K562 (cell line): ENCODE data around the gene BAMBI. TPM values are rescaled to one million over a fixed set of nuclear protein-coding genes. Genes with fewer than 3 reads are reported as not detected.

Experiments used
- ATAC-seq: fragments of 200-7000 bp; cut with Tn5 transposase; 3 replicates; pipeline ENCODE4 v1.9.1; 2020; ENCODE audit warnings: moderate library complexity
- BruUV-seq: library from RNA; stranded (reverse); fragments of 400-500 nt; replicated peaks from 2 replicates; lab custom pipeline; 2021; lab: Mats Ljungman, UMichigan
- CTCF ChIA-PET: fragments of 300-600 bp; formaldehyde crosslinking; extraction: SDS; loops from one replicate; lab custom pipeline; 2021; ENCODE audit warnings: low intra/inter-chr PET ratio; lab: Yijun Ruan, JAX
- POLR2A ChIA-PET: fragments of 300-600, 350-650 bp; sonication (Branson Sonifier 250); formaldehyde crosslinking; extraction: SDS; loops from one replicate; lab custom pipeline; 2021; ENCODE audit warnings: antibody characterized with exemption, inconsistent platforms; lab: Yijun Ruan, JAX
- DNase-seq, 4 experiments: peaks; one replicate each; pipeline versions ENCODE4 v3.0.0 to v3.0.0-alpha.2; 2011 to 2018; ENCODE audit warnings: low spot score in 3 of 4, mixed read lengths in 3 of 4; ENCODE audit errors: extremely low read depth in 1 of 4
- FAIRE-seq: peaks from 2 replicates; lab custom pipeline; 2011; peaks lifted over from hg19 to GRCh38; lab: Jason Lieb, UNC
- H2AFZ ChIP-seq: 2 replicates; pipeline ENCODE4 v1.6.0; 2011; ENCODE audit warnings: low read depth, low read length, control low read depth, inconsistent platforms
- H3K27ac ChIP-seq: fragments of 200-600 bp; 3 replicates; pipeline ENCODE4 v1.8.0; 2011; ENCODE audit warnings: low read depth, mild to moderate bottlenecking, control low read depth, inconsistent platforms, low read length, moderate library complexity, mixed read lengths; ENCODE audit errors: extremely low read depth
- H3K27me3 ChIP-seq, 2 experiments: fragments of 300-600 bp in 1 of 2; 2 replicates in 1 of 2; 3 replicates in 1 of 2; pipeline versions ENCODE4 v1.6.0 to v1.8.0; 2011; ENCODE audit warnings: inconsistent platforms in 2 of 2, low read length in 2 of 2, mild to moderate bottlenecking in 1 of 2, mixed read lengths in 1 of 2, moderate library complexity in 1 of 2; ENCODE audit not compliant: control insufficient read depth in 2 of 2, insufficient read depth in 2 of 2
- H3K36me3 ChIP-seq: fragments of 300-600 bp; 3 replicates; pipeline ENCODE4 v1.8.0; 2011; ENCODE audit warnings: mild to moderate bottlenecking, low read length, inconsistent platforms; ENCODE audit not compliant: control insufficient read depth, insufficient read depth
- H3K4me1 ChIP-seq, 2 experiments: fragments of 200-600 bp in 1 of 2; replicated peaks in 1 of 2; 2 replicates in 1 of 2; 3 replicates in 1 of 2; pipeline versions ENCODE4 v1.5.1 to v1.8.0; 2011; ENCODE audit warnings: inconsistent platforms in 2 of 2, low read length in 2 of 2, mild to moderate bottlenecking in 1 of 2, mixed read lengths in 1 of 2, moderate library complexity in 1 of 2; ENCODE audit not compliant: control insufficient read depth in 2 of 2, insufficient read depth in 2 of 2
- H3K4me2 ChIP-seq: 2 replicates; pipeline ENCODE4 v1.6.1; 2011; ENCODE audit warnings: low read length, control low read depth, inconsistent platforms, mixed read lengths; ENCODE audit not compliant: insufficient read depth
- H3K4me3 ChIP-seq: fragments of 200-600 bp; sonication (generic), shearing (Covaris generic); 2 replicates; pipeline ENCODE4 v1.5.1; 2016; ENCODE audit warnings: control low read depth, inconsistent platforms
- H3K79me2 ChIP-seq: fragments of 200-600 bp; 3 replicates; pipeline ENCODE4 v1.8.0; 2011; ENCODE audit warnings: low read length, inconsistent platforms; ENCODE audit not compliant: control insufficient read depth, insufficient read depth
- H3K9ac ChIP-seq, 2 experiments: 2 replicates each; pipeline versions ENCODE4 v1.6.0 to v1.6.1; 2011; ENCODE audit warnings: low read depth in 2 of 2, low read length in 2 of 2, control low read depth in 1 of 2, inconsistent platforms in 1 of 2, mild to moderate bottlenecking in 1 of 2, mixed read lengths in 1 of 2; ENCODE audit not compliant: insufficient read depth in 1 of 2
- H3K9me1 ChIP-seq: one replicate; pipeline ENCODE4 v1.6.0; 2011; ENCODE audit warnings: inconsistent platforms, mild to moderate bottlenecking, low read length, moderate library complexity; ENCODE audit not compliant: control insufficient read depth, insufficient read depth
- H3K9me3 ChIP-seq: replicated peaks from 2 replicates; pipeline ENCODE4 v1.5.1; 2011; ENCODE audit warnings: low read depth, low read length, inconsistent platforms; ENCODE audit not compliant: control insufficient read depth, insufficient read depth
- H4K20me1 ChIP-seq: replicated peaks from 2 replicates; pipeline ENCODE4 v1.6.1; 2011; ENCODE audit warnings: low read length, inconsistent platforms, mixed read lengths; ENCODE audit not compliant: control insufficient read depth, insufficient read depth
- CXXC5 ChIP-seq: fragments of 250-450 bp; sonication (Bioruptor Pico); IDR thresholded peaks from 2 replicates; pipeline ENCODE4 v1.8.0; 2022; ENCODE audit warnings: inconsistent platforms, mild to moderate bottlenecking, moderate library complexity
- DIDO1 ChIP-seq: fragments of 450-650 bp; IDR thresholded peaks from 2 replicates; pipeline ENCODE4 v1.6.1; 2016; ENCODE audit warnings: low read depth, missing biosample characterization, missing genetic modification characterization
- NRF1 ChIP-seq, 2 experiments: fragments of 450-650 bp; IDR thresholded peaks in 1 of 2; conservative IDR thresholded peaks in 1 of 2; 2 replicates each; pipeline ENCODE4 v1.6.1; 2014; ENCODE audit warnings: mild to moderate bottlenecking in 2 of 2
- SAFB ChIP-seq: fragments of 200-400 bp; formaldehyde crosslinking; IDR thresholded peaks from 2 replicates; pipeline ENCODE4 v1.6.1; 2017; ENCODE audit warnings: low read depth, low read length, borderline replicate concordance
- TCF7 ChIP-seq: sonication (generic); IDR thresholded peaks from 2 replicates; pipeline ENCODE4 v1.6.1; 2016; ENCODE audit warnings: antibody characterized with exemption, borderline replicate concordance
- VEZF1 ChIP-seq: fragments of 200-800 bp; sonication (Bioruptor generic); IDR thresholded peaks from 2 replicates; pipeline ENCODE4 v1.6.1; 2017; ENCODE audit warnings: missing genetic modification characterization, missing compliant biosample characterization
- ZBTB7A ChIP-seq: IDR thresholded peaks from 2 replicates; pipeline ENCODE4 v1.6.1; 2011; ENCODE audit warnings: low read depth, mild to moderate bottlenecking, low read length, moderate library complexity, borderline replicate concordance; ENCODE audit not compliant: control insufficient read depth
- ZNF184 ChIP-seq: sonication (generic); formaldehyde crosslinking; IDR thresholded peaks from 2 replicates; pipeline ENCODE4 v1.5.0; 2020; ENCODE audit warnings: missing genetic modification reagents
- ZNF695 ChIP-seq: fragments of 450-650 bp; formaldehyde crosslinking; IDR thresholded peaks from 2 replicates; pipeline ENCODE4 v1.4.0; 2020; ENCODE audit warnings: mild to moderate bottlenecking, moderate library complexity
- WGBS: fragments of 100-300 bp; shearing (Covaris generic); methylation state at CpG from one replicate; pipeline ENCODE4 v1.1.6; 2016; ENCODE audit warnings: low coverage, mixed read lengths; ENCODE audit not compliant: insufficient coverage; ENCODE audit errors: missing lambda C conversion rate; 5-methylcytosine and 5-hydroxymethylcytosine counted together
- in situ Hi-C: fragments of 300-500 bp; cut with MboI; formaldehyde crosslinking; loops from 4 replicates; pipeline ENCODE4 v1.15.0; 2018; ENCODE audit warnings: inconsistent platforms, mixed read lengths
- intact Hi-C: fragments of 100-400 bp; cut with micrococcal nuclease; formaldehyde crosslinking; loops from 2 replicates; pipeline ENCODE4 v1.14.2; 2022
- polyA plus RNA-seq, 8 experiments: library from polyadenylated mRNA; depleted of rRNA in 4 of 8; stranded (reverse) in 5 of 8; unstranded in 3 of 8; fragments of >200 nt; fragmentation: Nextera tagmentation in 2 of 8; fragmentation: Illumina TruSeq in 1 of 8; extraction: Ambion mirVana in 2 of 8; extraction: Trizol in 1 of 8; gene quantifications; 2 replicates each; pipeline versions ENCODE4 v1.2.1 to v1.2.3, GENCODE V29; 2011 to 2014; ENCODE audit warnings: inconsistent platforms in 1 of 8, missing spikeins in 1 of 8
- total RNA-seq, 7 experiments: library from RNA; depleted of rRNA in 6 of 7; stranded (reverse); fragments of >200 nt in 6 of 7; fragmentation: Illumina TruSeq in 2 of 7; extraction: Trizol in 2 of 7; gene quantifications; 2 replicates each; pipeline versions ENCODE4 v1.2.1 to v1.2.3, GENCODE V29; 2011 to 2021; ENCODE audit warnings: low replicate concordance in 1 of 7
- TF ChIP-seq, protein P1 (sequence below): fragments of 450-650 bp; IDR thresholded peaks from 2 replicates; pipeline ENCODE4 v1.7.1; 2018; ENCODE audit warnings: mild to moderate bottlenecking, low read depth; ENCODE audit not compliant: partially characterized antibody
- TF ChIP-seq, protein P2 (sequence below), 2 experiments: IDR thresholded peaks; 2 replicates each; pipeline ENCODE4 v1.6.1; 2011; ENCODE audit warnings: borderline replicate concordance in 1 of 2, control low read depth in 1 of 2, low read depth in 1 of 2, low read length in 1 of 2, mild to moderate bottlenecking in 1 of 2, mixed read lengths in 1 of 2, moderate library complexity in 1 of 2; ENCODE audit not compliant: insufficient read depth in 1 of 2, insufficient read length in 1 of 2, poor library complexity in 1 of 2, severe bottlenecking in 1 of 2; ENCODE audit errors: extremely low read depth in 1 of 2

The BAMBI gene
- total and polyA plus RNA-seq, 9 of the 15 experiments (the other 6 are each of a cell fraction or from before 2014, with no cell fraction given) = 2.0 to 21.8 (median 13.5) TPM

DNA sequence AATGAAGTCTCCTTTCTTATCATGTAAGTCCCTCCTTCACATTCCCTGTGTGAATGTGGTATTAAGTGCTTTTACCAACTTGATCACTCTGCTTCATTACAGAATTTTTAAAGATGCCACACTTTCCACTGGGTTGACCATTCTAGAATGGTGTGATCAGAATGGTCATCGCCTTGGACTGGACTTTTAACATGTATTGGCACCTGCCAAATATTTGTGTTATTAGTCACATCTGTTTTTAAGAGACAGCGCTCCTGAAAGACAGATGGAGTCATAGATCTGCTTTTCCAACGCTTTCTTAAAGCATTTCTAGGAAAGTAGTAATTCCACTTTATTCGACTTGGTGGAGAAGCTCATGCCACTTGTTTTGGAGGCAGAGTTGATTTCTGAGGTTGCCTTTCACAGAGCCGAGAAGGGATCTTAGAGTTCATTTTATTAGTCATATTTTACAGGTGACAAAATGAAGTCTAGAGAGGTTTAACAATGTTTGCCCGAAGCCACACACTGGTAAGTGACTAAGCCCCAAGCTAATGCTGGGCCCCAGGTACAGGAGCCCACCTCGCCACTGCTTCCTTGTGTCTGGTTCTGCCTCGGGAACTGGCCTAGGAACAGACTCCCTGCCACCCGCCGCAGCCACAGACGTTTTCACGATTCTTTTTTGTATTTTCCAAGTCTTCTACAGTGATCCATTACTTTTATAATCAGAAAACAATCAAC is 10.4 kb upstream of the BAMBI start (continued):
- TF ChIP-seq, protein P1, sequence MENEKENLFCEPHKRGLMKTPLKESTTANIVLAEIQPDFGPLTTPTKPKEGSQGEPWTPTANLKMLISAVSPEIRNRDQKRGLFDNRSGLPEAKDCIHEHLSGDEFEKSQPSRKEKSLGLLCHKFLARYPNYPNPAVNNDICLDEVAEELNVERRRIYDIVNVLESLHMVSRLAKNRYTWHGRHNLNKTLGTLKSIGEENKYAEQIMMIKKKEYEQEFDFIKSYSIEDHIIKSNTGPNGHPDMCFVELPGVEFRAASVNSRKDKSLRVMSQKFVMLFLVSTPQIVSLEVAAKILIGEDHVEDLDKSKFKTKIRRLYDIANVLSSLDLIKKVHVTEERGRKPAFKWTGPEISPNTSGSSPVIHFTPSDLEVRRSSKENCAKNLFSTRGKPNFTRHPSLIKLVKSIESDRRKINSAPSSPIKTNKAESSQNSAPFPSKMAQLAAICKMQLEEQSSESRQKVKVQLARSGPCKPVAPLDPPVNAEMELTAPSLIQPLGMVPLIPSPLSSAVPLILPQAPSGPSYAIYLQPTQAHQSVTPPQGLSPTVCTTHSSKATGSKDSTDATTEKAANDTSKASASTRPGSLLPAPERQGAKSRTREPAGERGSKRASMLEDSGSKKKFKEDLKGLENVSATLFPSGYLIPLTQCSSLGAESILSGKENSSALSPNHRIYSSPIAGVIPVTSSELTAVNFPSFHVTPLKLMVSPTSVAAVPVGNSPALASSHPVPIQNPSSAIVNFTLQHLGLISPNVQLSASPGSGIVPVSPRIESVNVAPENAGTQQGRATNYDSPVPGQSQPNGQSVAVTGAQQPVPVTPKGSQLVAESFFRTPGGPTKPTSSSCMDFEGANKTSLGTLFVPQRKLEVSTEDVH = no peak
- TF ChIP-seq DIDO1 (tag) (no peak), TCF7 (no peak), SAFB (no peak)

- peak; percentile 42 to 62 (median 54) for DNase-seq
- H3K4me1 ChIP-seq = peaks cover 0 to 6% of the 10 kb centered on the region in 2 experiments; a peak in 2 of 5 replicates
- H4K20me1 ChIP-seq = no peaks in the 10 kb centered on the region
- no peak overlapping the region for H3K9ac ChIP-seq
- no TSS peak for BruUV-seq
- H3K9me1 ChIP-seq = no peaks in the 10 kb centered on the region
- intact Hi-C loops (loop anchor here (10.0 kb wide), 1 partner anchor 636 kb away; no protein-coding TSS in a partner anchor), in situ Hi-C loops (loop anchor here (5.0 to 25.0 kb wide), 3 partner anchors 319 to 636 kb away; no protein-coding TSS in a partner anchor)
- no peaks in the 10 kb centered on the region for H3K79me2 ChIP-seq
- peak overlapping the region; percentile 47 for H3K4me2 ChIP-seq
- 28% methylated on average over 48 of the region's 59 CpGs for WGBS
- peak overlapping the region; percentile 23 for H3K4me3 ChIP-seq
- H3K36me3 ChIP-seq = no peaks in the 10 kb centered on the region
- peak; percentile 94 for ATAC-seq
- H2AFZ ChIP-seq = peak overlapping the region; percentile 55; the same call in 1 of the 2 replicates
- no peak for FAIRE-seq
- H3K27me3 ChIP-seq = no peaks in the 10 kb centered on the region
- H3K9me3 ChIP-seq = peaks cover 3% of the 10 kb centered on the region; the same call in 1 of the 2 replicates
- CTCF ChIA-PET = no interaction called here
- POLR2A ChIA-PET = no interaction called here
- no peak overlapping the region for H3K27ac ChIP-seq
- no peak for TF ChIP-seq ZNF695
- TF ChIP-seq VEZF1 (CRISPR knock-in tag) = 0 out of 2 replicates have a peak, but pooled peaks have one; percentile 29
- TF ChIP-seq CXXC5 (CRISPR knock-in tag) = 0 out of 2 replicates have a peak, but pooled peaks have one; percentile 18
- peak; percentile 72 to 76; a peak in 3 of 4 replicates for TF ChIP-seq NRF1 (conservative IDR thresholded peaks at IDR 0.05 in 1 of 2, IDR thresholded peaks at IDR 0.05 in 1 of 2)
- TF ChIP-seq, protein P2, sequence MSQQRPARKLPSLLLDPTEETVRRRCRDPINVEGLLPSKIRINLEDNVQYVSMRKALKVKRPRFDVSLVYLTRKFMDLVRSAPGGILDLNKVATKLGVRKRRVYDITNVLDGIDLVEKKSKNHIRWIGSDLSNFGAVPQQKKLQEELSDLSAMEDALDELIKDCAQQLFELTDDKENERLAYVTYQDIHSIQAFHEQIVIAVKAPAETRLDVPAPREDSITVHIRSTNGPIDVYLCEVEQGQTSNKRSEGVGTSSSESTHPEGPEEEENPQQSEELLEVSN (IDR thresholded peaks at IDR 0.05; ENCODE audit: borderline replicate concordance in 1 of 2, extremely low read depth in 1 of 2, insufficient read depth in 1 of 2, insufficient read length in 1 of 2, low read depth in 1 of 2, low read length in 1 of 2, poor library complexity in 1 of 2, severe bottlenecking in 1 of 2) = peak in 1 of 2 experiments; percentile 19
- TF ChIP-seq ZBTB7A = no peak
- no peak for TF ChIP-seq ZNF184 (CRISPR knock-in tag)
Observed at GRCh38 chr10:28668363-28669226, 8.7 kb upstream of the BAMBI start.
